GM13977 (cell line): ENCODE measurements around the gene CEP41.

Experiments
- DNase-seq: peaks from one replicate; pipeline ENCODE4 v3.0.0; 2012; ENCODE audit warnings: low spot score
- in situ Hi-C: fragments of 300-500 bp; cut with MboI; formaldehyde crosslinking; loops from one replicate; pipeline ENCODE4 v1.12.0; 2022; ENCODE audit warnings: low sequenced_read_pairs, low pct_unique_long_range_greater_than_20kb, mixed read lengths, inconsistent platforms; ENCODE audit not compliant: unreplicated experiment
- TF ChIP-seq, protein P1 (sequence below): IDR thresholded peaks from 2 replicates; pipeline ENCODE4 v1.5.1; 2012; ENCODE audit warnings: mild to moderate bottlenecking, control low read depth; ENCODE audit not compliant: insufficient read depth; ENCODE audit errors: extremely low read depth, missing control alignments

The CEP41 gene

DNA sequence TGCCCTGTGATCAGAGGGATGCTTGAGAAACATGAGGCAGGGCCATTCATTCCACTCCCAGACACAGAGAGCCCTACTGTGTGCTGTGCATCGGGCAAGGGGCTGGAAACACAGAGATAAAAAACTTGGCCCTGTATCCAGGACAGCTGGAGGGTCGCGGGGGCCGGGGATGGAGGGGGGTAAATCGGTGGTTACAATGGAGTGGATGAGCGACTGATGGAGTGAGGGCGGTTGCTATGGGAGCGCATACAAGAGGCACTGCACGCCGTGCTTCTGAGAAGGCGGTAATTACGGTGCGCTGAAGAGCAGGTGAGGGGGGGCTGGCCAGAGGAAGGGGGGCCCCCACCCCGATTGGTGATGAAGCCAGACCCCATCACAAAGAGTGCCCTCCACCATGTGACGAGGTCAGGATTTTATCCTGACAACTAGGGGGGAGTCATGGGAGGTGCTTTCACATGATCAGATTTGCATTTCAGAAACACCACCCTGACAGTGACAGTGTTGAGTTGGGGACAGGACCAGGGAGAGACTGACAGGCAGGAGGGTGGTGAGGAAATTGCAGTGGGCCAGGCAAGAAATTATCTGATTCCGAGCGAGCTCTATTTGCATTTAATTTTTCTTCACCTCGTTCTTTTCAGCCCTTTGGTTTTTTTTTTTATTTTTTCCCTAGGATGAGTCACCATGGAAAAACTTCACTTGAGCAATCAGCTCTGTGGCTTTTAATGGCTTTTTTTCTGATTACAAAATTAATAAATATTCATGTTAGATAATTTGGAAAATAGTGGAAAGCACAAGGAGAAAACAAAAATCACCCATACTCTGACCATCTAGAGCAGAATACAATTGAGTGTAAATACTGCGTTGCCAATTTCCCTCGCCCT, 88.4 kb downstream of the CEP41 start:
- in situ Hi-C loops, result no loop called here
- TF ChIP-seq, protein P1, sequence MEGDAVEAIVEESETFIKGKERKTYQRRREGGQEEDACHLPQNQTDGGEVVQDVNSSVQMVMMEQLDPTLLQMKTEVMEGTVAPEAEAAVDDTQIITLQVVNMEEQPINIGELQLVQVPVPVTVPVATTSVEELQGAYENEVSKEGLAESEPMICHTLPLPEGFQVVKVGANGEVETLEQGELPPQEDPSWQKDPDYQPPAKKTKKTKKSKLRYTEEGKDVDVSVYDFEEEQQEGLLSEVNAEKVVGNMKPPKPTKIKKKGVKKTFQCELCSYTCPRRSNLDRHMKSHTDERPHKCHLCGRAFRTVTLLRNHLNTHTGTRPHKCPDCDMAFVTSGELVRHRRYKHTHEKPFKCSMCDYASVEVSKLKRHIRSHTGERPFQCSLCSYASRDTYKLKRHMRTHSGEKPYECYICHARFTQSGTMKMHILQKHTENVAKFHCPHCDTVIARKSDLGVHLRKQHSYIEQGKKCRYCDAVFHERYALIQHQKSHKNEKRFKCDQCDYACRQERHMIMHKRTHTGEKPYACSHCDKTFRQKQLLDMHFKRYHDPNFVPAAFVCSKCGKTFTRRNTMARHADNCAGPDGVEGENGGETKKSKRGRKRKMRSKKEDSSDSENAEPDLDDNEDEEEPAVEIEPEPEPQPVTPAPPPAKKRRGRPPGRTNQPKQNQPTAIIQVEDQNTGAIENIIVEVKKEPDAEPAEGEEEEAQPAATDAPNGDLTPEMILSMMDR, result no peak
- no peak for DNase-seq

DNA sequence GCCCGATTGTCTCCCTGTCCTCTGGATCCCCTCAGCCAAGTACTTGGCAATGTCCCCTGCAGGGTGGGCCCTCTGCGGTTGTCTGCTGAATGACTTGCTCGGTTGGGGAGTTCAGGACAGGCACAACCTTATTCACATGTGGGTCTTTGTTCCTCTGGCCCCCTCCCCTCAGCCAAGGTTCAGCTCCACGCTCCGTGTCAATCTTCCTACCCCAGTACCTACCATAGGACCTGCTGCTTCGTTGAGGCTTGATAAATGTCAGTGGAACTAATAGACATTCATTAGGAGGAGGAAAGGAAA, 89.1 kb downstream of the CEP41 start:
- in situ Hi-C loops, result no loop called here
- no peak for DNase-seq
- TF ChIP-seq, protein P1, result no peak

DNA sequence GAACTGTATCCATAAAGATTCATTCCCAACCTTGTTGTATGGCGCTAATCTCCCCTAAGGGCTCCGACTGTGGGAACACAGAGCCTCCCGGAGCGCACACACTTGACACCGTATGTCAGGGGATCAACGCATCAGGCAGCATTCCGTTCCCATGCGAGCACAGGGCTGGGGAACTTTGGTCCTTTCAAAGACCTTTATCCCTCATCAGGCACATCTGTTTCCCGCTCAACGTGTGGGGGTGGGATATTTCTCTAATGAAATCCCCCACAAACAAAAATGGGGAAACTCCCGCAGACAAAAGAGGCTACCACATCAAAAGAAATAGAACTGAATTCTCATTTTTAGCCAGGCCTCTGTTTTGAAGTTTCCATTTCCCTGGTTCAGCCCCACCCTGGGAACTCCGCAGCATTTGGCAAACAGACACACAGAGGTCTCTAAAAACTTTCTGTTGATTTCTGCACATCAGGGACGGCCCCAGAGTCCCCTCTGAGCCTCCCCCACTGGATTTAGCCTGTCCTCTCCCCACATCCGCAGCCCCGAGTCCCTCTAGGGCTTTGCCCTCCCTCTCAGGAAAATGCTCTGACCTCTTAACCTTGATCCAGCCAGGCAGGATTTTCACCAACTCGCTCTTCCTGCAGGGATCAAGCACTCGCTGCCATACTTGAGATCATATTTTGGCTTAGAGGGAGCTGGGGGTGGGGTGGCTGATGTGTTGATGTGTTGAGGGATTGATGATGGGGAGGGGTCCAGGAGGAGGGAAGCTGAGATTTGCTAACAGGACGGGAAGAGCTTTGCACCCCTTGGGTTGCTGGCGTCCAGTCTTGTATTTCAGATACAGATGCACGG, 89.6 kb downstream of the CEP41 start:
- in situ Hi-C loops, result no loop called here
- DNase-seq, result peak; percentile 58
- TF ChIP-seq, protein P1, result no peak

DNA sequence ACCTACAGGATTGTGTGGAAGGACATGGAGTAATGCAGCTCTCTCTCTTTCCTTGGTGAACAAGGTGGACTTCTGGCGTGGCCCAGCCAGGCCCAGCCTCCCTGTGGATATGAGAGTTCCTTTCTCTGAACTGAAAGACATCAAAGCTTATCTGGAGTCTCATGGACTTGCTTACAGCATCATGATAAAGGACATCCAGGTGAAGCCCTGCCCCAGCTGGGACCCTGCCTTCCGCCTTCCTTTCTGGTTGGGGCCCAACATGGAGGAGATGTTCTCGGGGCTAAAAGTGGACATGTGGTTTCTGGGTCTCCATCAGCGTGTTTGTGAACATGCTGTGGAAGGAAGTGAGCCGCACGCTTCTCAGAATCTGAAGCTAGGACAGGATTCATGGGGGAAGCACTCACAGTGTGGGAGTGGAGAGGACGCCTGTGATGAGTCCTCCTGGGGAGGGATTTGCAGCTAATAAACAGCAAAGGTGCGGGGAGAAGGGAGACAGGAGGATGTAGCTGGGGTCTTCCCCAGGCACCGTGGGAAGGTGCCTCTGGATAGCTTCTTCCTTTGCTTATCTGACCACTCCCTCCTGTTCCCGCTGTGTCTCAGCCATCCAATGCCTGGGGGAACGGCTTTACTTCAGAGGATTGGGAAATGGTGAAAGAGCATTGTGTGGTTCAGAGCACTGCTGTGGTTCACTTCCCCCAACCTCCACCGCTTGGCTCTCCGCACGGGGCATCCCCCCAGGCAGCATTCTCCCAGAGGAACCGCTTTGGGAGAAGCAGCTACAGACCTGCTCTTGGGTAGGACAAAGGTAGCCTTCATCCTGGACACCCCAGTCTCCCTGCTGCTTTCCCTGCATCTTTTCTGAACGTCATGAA, 90.7 kb downstream of the CEP41 start:
- DNase-seq, result no peak
- TF ChIP-seq, protein P1, result no peak
- in situ Hi-C loops, result no loop called here

DNA sequence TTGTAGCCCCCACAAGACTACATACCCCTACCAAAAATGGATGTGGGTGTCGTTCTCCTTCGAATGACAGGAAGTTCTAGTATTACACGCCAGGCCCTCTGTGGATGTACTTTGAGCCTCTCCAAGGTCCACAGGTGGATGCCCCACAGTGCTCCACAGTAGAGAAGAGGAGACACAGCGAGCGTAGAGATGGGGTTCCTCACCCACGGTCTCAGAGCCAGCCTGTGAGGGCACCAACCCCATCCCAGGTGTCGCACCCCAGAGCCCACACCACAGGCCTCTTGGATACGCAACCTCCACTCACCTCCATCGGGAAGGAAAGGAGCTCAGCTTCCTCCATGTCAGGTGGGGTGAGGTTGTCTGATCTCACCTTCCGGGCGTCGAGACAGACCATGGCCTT, 93.9 kb downstream of the CEP41 start:
- in situ Hi-C loops, result no loop called here
- no peak for DNase-seq
- TF ChIP-seq, protein P1, result no peak
